GM21390 (cell line): Measurements from ENCODE around the gene CCDC141.

Source experiments
- ATAC-seq: cut with Tn5 transposase; IDR thresholded peaks from one replicate; pipeline ENCODE4 v1.9.1; 2021; ENCODE audit not compliant: unreplicated experiment

CCDC141 gene

GRCh38 chr2:178874529-178875240, 175.3 kb downstream of the CCDC141 start:
- no peak for ATAC-seq

- no peak for ATAC-seq
These were observed 176.0 kb downstream of the CCDC141 start for GRCh38 chr2:178873912-178874311.

GRCh38 chr2:178871536-178871935, 178.4 kb downstream of the CCDC141 start:
- ATAC-seq = no peak

- ATAC-seq = no peak
These were observed 179.2 kb downstream of the CCDC141 start for GRCh38 chr2:178870703-178871102.

- ATAC-seq = no peak
These were observed 183.9 kb downstream of the CCDC141 start for GRCh38 chr2:178865999-178866398.

GRCh38 chr2:178865146-178865936, 184.6 kb downstream of the CCDC141 start:
- no peak for ATAC-seq

- ATAC-seq = no peak
These were observed 185.9 kb downstream of the CCDC141 start for GRCh38 chr2:178863856-178864620.

- ATAC-seq = no peak
These were observed 186.6 kb downstream of the CCDC141 start for GRCh38 chr2:178863130-178863855.

- no peak for ATAC-seq
These were observed 189.4 kb downstream of the CCDC141 start for GRCh38 chr2:178860551-178860950.

GRCh38 chr2:178859730-178860129, 190.2 kb downstream of the CCDC141 start:
- ATAC-seq = no peak

- ATAC-seq = no peak
These were observed 190.9 kb downstream of the CCDC141 start for GRCh38 chr2:178858896-178859625.

GRCh38 chr2:178855151-178855550, 194.8 kb downstream of the CCDC141 start:
- no peak for ATAC-seq

GRCh38 chr2:178848335-178848734, 201.6 kb downstream of the CCDC141 start:
- no peak for ATAC-seq

- ATAC-seq = no peak
These were observed 203.5 kb downstream of the CCDC141 start for GRCh38 chr2:178846458-178846802.

GRCh38 chr2:178845566-178846457, 204.1 kb downstream of the CCDC141 start:
- ATAC-seq = no peak

GRCh38 chr2:178844701-178845100, 205.2 kb downstream of the CCDC141 start:
- ATAC-seq = no peak

- no peak for ATAC-seq
These were observed 205.7 kb downstream of the CCDC141 start for GRCh38 chr2:178844269-178844668.

- ATAC-seq = no peak
These were observed 206.2 kb downstream of the CCDC141 start for GRCh38 chr2:178843697-178844096.

GRCh38 chr2:178836807-178837206, 213.1 kb downstream of the CCDC141 start:
- no peak for ATAC-seq
